ENCODE data around the gene CTSS.

GRCh38 chr1:150724336-150724735, 41.2 kb downstream of the CTSS start:
- TF ChIP-seq NR1H2 (CRISPR knock-in tag; IDR thresholded peaks at IDR 0.05), result no peak
- TF ChIP-seq STAT6 (CRISPR knock-in tag; conservative IDR thresholded peaks at IDR 0.05; ENCODE audit: low read depth), result no peak
- TF ChIP-seq, protein P1, sequence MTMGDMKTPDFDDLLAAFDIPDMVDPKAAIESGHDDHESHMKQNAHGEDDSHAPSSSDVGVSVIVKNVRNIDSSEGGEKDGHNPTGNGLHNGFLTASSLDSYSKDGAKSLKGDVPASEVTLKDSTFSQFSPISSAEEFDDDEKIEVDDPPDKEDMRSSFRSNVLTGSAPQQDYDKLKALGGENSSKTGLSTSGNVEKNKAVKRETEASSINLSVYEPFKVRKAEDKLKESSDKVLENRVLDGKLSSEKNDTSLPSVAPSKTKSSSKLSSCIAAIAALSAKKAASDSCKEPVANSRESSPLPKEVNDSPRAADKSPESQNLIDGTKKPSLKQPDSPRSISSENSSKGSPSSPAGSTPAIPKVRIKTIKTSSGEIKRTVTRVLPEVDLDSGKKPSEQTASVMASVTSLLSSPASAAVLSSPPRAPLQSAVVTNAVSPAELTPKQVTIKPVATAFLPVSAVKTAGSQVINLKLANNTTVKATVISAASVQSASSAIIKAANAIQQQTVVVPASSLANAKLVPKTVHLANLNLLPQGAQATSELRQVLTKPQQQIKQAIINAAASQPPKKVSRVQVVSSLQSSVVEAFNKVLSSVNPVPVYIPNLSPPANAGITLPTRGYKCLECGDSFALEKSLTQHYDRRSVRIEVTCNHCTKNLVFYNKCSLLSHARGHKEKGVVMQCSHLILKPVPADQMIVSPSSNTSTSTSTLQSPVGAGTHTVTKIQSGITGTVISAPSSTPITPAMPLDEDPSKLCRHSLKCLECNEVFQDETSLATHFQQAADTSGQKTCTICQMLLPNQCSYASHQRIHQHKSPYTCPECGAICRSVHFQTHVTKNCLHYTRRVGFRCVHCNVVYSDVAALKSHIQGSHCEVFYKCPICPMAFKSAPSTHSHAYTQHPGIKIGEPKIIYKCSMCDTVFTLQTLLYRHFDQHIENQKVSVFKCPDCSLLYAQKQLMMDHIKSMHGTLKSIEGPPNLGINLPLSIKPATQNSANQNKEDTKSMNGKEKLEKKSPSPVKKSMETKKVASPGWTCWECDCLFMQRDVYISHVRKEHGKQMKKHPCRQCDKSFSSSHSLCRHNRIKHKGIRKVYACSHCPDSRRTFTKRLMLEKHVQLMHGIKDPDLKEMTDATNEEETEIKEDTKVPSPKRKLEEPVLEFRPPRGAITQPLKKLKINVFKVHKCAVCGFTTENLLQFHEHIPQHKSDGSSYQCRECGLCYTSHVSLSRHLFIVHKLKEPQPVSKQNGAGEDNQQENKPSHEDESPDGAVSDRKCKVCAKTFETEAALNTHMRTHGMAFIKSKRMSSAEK (CRISPR knock-in tag; IDR thresholded peaks at IDR 0.05; ENCODE audit: borderline replicate concordance), result no peak
- no peak for TF ChIP-seq CREM (CRISPR knock-in tag; IDR thresholded peaks at IDR 0.05)
- TF ChIP-seq GTF2I (CRISPR knock-in tag; conservative IDR thresholded peaks at IDR 0.05), result no peak
- no peak for TF ChIP-seq E2F5 (CRISPR knock-in tag; IDR thresholded peaks at IDR 0.05)
- TF ChIP-seq, protein P2, sequence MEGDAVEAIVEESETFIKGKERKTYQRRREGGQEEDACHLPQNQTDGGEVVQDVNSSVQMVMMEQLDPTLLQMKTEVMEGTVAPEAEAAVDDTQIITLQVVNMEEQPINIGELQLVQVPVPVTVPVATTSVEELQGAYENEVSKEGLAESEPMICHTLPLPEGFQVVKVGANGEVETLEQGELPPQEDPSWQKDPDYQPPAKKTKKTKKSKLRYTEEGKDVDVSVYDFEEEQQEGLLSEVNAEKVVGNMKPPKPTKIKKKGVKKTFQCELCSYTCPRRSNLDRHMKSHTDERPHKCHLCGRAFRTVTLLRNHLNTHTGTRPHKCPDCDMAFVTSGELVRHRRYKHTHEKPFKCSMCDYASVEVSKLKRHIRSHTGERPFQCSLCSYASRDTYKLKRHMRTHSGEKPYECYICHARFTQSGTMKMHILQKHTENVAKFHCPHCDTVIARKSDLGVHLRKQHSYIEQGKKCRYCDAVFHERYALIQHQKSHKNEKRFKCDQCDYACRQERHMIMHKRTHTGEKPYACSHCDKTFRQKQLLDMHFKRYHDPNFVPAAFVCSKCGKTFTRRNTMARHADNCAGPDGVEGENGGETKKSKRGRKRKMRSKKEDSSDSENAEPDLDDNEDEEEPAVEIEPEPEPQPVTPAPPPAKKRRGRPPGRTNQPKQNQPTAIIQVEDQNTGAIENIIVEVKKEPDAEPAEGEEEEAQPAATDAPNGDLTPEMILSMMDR (IDR thresholded peaks at IDR 0.05), result no peak
- no peak for TF ChIP-seq FOXJ3 (CRISPR knock-in tag; IDR thresholded peaks at IDR 0.05; ENCODE audit: borderline replicate concordance)

Measured in WTC11 (cell line).